ENCODE data around the gene CELA2A. TPM values are rescaled to one million over a fixed set of nuclear protein-coding genes. Genes with fewer than 3 reads are reported as not detected.

Gene CELA2A
- total and polyA plus RNA-seq, 9 of the 15 experiments (the other 6 are each of a cell fraction or from before 2014, with no cell fraction given) = 0.62 TPM; not detected in 8

GRCh38 chr1:15420853-15421465 is 35.6 kb upstream of the CELA2A start:
- ChIA-PET CTCF (ENCODE audit: low intra/inter-chr PET ratio) (no interaction called here), POLR2A (interaction anchor here (0.6 to 1.2 kb wide), 2 partner anchors 12 to 233 kb away, joined by 3 to 5 read pairs; no protein-coding TSS in a partner anchor)
- intact Hi-C loops (cut with micrococcal nuclease) = no loop called here
- TF ChIP-seq TCF7 (IDR thresholded peaks at IDR 0.05; ENCODE audit: borderline replicate concordance) (0 out of 2 replicates have a peak, but pooled peaks have one; percentile 49), NFIC (IDR thresholded peaks at IDR 0.05) (peak; percentile 17; the same call in 1 of the 2 replicates), FOS (IDR thresholded peaks at IDR 0.05; ENCODE audit: extremely low read depth, insufficient read length) (no peak), CTCF (IDR thresholded peaks at IDR 0.05 in 2 of 3, conservative IDR thresholded peaks at IDR 0.05 in 1 of 3; ENCODE audit: insufficient read depth in 2 of 3, low read depth in 1 of 3, low read length in 3 of 3) (peak; percentile 26 to 54 (median 45); a peak in 5 of 6 replicates)
- Histone ChIP-seq H3K4me3 (no peak overlapping the region), H3K9me1 (ENCODE audit: control insufficient read depth, insufficient read depth, low read length) (peaks cover 4% of the 10 kb centered on the region), H4K20me1 (replicated peaks; ENCODE audit: control insufficient read depth, insufficient read depth, low read length) (peaks cover 24% of the 10 kb centered on the region), H3K27ac (ENCODE audit: extremely low read depth, low read depth, low read length) (no peak overlapping the region), H3K9me3 (replicated peaks; ENCODE audit: control insufficient read depth, insufficient read depth, low read depth, low read length) (no peaks in the 10 kb centered on the region), H3K4me1 (replicated peaks in 1 of 2; ENCODE audit: control insufficient read depth in 2 of 2, insufficient read depth in 2 of 2, low read length in 2 of 2) (peaks cover 32 to 62% of the 10 kb centered on the region in 2 experiments), H3K79me2 (ENCODE audit: control insufficient read depth, insufficient read depth, low read length) (peaks cover 14% of the 10 kb centered on the region; the same call in 1 of the 3 replicates), H2AFZ (ENCODE audit: low read depth, low read length) (no peak overlapping the region), H3K36me3 (ENCODE audit: control insufficient read depth, insufficient read depth, low read length) (peaks cover 14% of the 10 kb centered on the region; the same call in 2 of the 3 replicates), H3K4me2 (ENCODE audit: insufficient read depth, low read length) (no peak overlapping the region), H3K9ac (ENCODE audit: insufficient read depth in 1 of 2, low read depth in 2 of 2, low read length in 2 of 2) (no peak overlapping the region), H3K27me3 (ENCODE audit: control insufficient read depth in 2 of 2, insufficient read depth in 2 of 2, low read length in 2 of 2) (no peaks in the 10 kb centered on the region)
- DNase-seq (ENCODE audit: extremely low read depth in 1 of 4, low spot score in 3 of 4) (peak in 1 of 4 experiments; percentile 47), ATAC-seq (no peak; the same call in 2 of the 3 replicates), FAIRE-seq (peak; percentile 42)
- 80% methylated on average over 8 of the region's 8 CpGs for WGBS (ENCODE audit: insufficient coverage, low coverage, missing lambda C conversion rate)
- no TSS peak for BruUV-seq (replicated peaks)
- in situ Hi-C loops (cut with MboI) = loop anchor here (10.0 kb wide), 1 partner anchor 296 kb away; no protein-coding TSS in a partner anchor

Measured in K562 (cell line).